SU-DHL-6 (cell line): ENCODE data around the gene SUCNR1.
"Not testable (repeated sequence)": the region's sequence is repeated elsewhere in the genome, so short reads cannot be mapped to it uniquely, and the experiment has no call there.

Experiments
- H2AFZ ChIP-seq: fragments of 200-600 bp; sonication (generic); 2 replicates; pipeline ENCODE4 v1.6.1; 2014; ENCODE audit warnings: low read depth, mild to moderate bottlenecking, moderate library complexity, mixed read lengths, antibody characterized with exemption, low read length; ENCODE audit not compliant: severe bottlenecking
- H3F3A ChIP-seq: fragments of 200-600 bp; shearing (Covaris generic); 2 replicates; pipeline ENCODE4 v1.6.0; 2016; ENCODE audit warnings: antibody characterized with exemption, mild to moderate bottlenecking; ENCODE audit not compliant: insufficient read depth
- H3K27ac ChIP-seq: fragments of 200-600 bp; sonication (generic); 2 replicates; pipeline ENCODE4 v1.5.1; 2016; ENCODE audit warnings: low read depth, mild to moderate bottlenecking, low read length, moderate library complexity, mixed read lengths
- H3K27me3 ChIP-seq: fragments of 200-600 bp; sonication (generic), shearing (Covaris generic); 2 replicates; pipeline ENCODE4 v1.6.0; 2014; ENCODE audit warnings: mild to moderate bottlenecking, low read length
- H3K36me3 ChIP-seq: fragments of 200-600 bp; sonication (generic); 2 replicates; pipeline ENCODE4 v1.6.1; 2014; ENCODE audit warnings: mild to moderate bottlenecking, low read length, mixed read lengths
- H3K4me2 ChIP-seq: fragments of 300-600, 200-600 bp; shearing (Covaris generic), sonication (generic); 2 replicates; pipeline ENCODE4 v1.6.0; 2014; ENCODE audit warnings: low read length, low read depth, mild to moderate bottlenecking; ENCODE audit not compliant: poor library complexity, severe bottlenecking
- H3K4me3 ChIP-seq: fragments of 200-600 bp; sonication (generic); 2 replicates; pipeline ENCODE4 v1.5.1; 2014; ENCODE audit warnings: antibody characterized with exemption, low read length, mild to moderate bottlenecking, mixed read lengths; ENCODE audit not compliant: insufficient read depth, poor library complexity, severe bottlenecking
- H3K79me2 ChIP-seq: fragments of 200-600 bp; sonication (generic); 2 replicates; pipeline ENCODE4 v1.6.1; 2014; ENCODE audit warnings: mild to moderate bottlenecking, low read length, moderate library complexity; ENCODE audit not compliant: insufficient read depth
- H3K9ac ChIP-seq: fragments of 200-600 bp; sonication (generic); 2 replicates; pipeline ENCODE4 v1.7.0; 2014; ENCODE audit warnings: mild to moderate bottlenecking, low read length
- H3K9me2 ChIP-seq: fragments of 200-600 bp; sonication (generic); replicated peaks from 2 replicates; pipeline ENCODE4 v1.6.1; 2014; ENCODE audit warnings: low read length; ENCODE audit not compliant: insufficient read depth
- H3K9me3 ChIP-seq: fragments of 200-600 bp; sonication (generic); 2 replicates; pipeline ENCODE4 v1.6.1; 2014; ENCODE audit warnings: low read length, mixed read lengths; ENCODE audit not compliant: insufficient read depth
- H4K20me1 ChIP-seq: fragments of 200-600 bp; sonication (generic); 2 replicates; pipeline ENCODE4 v1.6.1; 2014; ENCODE audit warnings: low read depth, mild to moderate bottlenecking, antibody characterized with exemption, low read length, moderate library complexity, mixed read lengths
- CTCF ChIP-seq: fragments of 200-600 bp; sonication (generic); IDR thresholded peaks from one replicate; pipeline ENCODE4 v1.5.1; 2017; ENCODE audit warnings: antibody characterized with exemption, mild to moderate bottlenecking, low read length, moderate library complexity; ENCODE audit not compliant: insufficient read depth, poor library complexity, severe bottlenecking
- EZH2phosphoT487 ChIP-seq: fragments of 200-600 bp; sonication (generic), shearing (Covaris generic); conservative IDR thresholded peaks from 2 replicates; pipeline ENCODE4 v1.6.1; 2018; ENCODE audit warnings: mild to moderate bottlenecking, antibody characterized with exemption, low read length, moderate library complexity, mixed read lengths

The SUCNR1 gene

GRCh38 chr3:151867666-151868065 is 5.8 kb upstream of the SUCNR1 start:
- Histone ChIP-seq H3K27ac (no peak overlapping the region), H3K9me2 (no peaks in the 10 kb centered on the region), H3K36me3 (no peaks in the 10 kb centered on the region), H3K9me3 (no peaks in the 10 kb centered on the region), H3K4me2 (no peak overlapping the region), H2AFZ (no peak overlapping the region), H3K9ac (no peak overlapping the region), H3F3A (no peaks in the 10 kb centered on the region), H3K79me2 (no peaks in the 10 kb centered on the region), H3K4me3 (no peak overlapping the region), H4K20me1 (no peaks in the 10 kb centered on the region), H3K27me3 (no peaks in the 10 kb centered on the region)
- TF ChIP-seq CTCF (no peak), EZH2phosphoT487 (no peak)

GRCh38 chr3:151869181-151869580 is 4.3 kb upstream of the SUCNR1 start:
- H2AFZ ChIP-seq, result no peak overlapping the region
- H3K4me2 ChIP-seq, result no peak overlapping the region
- H3K27me3 ChIP-seq, result no peaks in the 10 kb centered on the region
- no peaks in the 10 kb centered on the region for H3K9me3 ChIP-seq
- H3K9ac ChIP-seq, result no peak overlapping the region
- no peaks in the 10 kb centered on the region for H3K79me2 ChIP-seq
- TF ChIP-seq CTCF (no peak), EZH2phosphoT487 (no peak)
- H3F3A ChIP-seq, result no peaks in the 10 kb centered on the region
- no peaks in the 10 kb centered on the region for H4K20me1 ChIP-seq
- no peak overlapping the region for H3K27ac ChIP-seq
- no peaks in the 10 kb centered on the region for H3K9me2 ChIP-seq
- H3K36me3 ChIP-seq, result no peaks in the 10 kb centered on the region
- H3K4me3 ChIP-seq, result no peak overlapping the region

GRCh38 chr3:151871639-151872468 is 1.6 kb upstream of the SUCNR1 start:
- Histone ChIP-seq H3K36me3 (no peaks in the 10 kb centered on the region), H3K9me2 (no peaks in the 10 kb centered on the region), H3K4me2 (no peak overlapping the region), H3K9ac (no peak overlapping the region), H3K4me3 (no peak overlapping the region), H3K79me2 (no peaks in the 10 kb centered on the region), H3K27ac (no peak overlapping the region), H3F3A (no peaks in the 10 kb centered on the region), H3K9me3 (no peaks in the 10 kb centered on the region), H3K27me3 (no peaks in the 10 kb centered on the region), H4K20me1 (no peaks in the 10 kb centered on the region), H2AFZ (no peak overlapping the region)
- TF ChIP-seq EZH2phosphoT487, result no peak
- TF ChIP-seq CTCF, result no peak

GRCh38 chr3:151874079-151874478 is 636 bp downstream of the SUCNR1 start:
- H3K9me2 ChIP-seq, H3K27ac ChIP-seq, H3K4me3 ChIP-seq, H3K9ac ChIP-seq, H3K79me2 ChIP-seq, H3K4me2 ChIP-seq, H2AFZ ChIP-seq, H4K20me1 ChIP-seq, H3F3A ChIP-seq, H3K27me3 ChIP-seq, H3K9me3 ChIP-seq, H3K36me3 ChIP-seq: not testable (repeated sequence)
